Measurements from ENCODE around the gene TMOD3.

GRCh38 chr15:51938286-51938685, 108.8 kb downstream of the TMOD3 start:
- TF ChIP-seq CTCF (conservative IDR thresholded peaks at IDR 0.05; ENCODE audit: low read length) = no peak
- no peak for TF ChIP-seq EZH2phosphoT487 (IDR thresholded peaks at IDR 0.05; ENCODE audit: borderline replicate concordance)

Measured in Loucy (cell line).